H1 (cell line): ENCODE results near the gene MYH7. TPM values are rescaled to one million over a fixed set of nuclear protein-coding genes. Genes with fewer than 3 reads are reported as not detected.

Experiments
- CTCF ChIA-PET: fragments of 300-600 bp; sonication (Branson Sonifier 250); formaldehyde crosslinking; loops from one replicate; lab custom pipeline; 2021; ENCODE audit not compliant: partially characterized antibody; lab: Charles Lee
- POLR2A ChIA-PET: fragments of 300-600 bp; sonication (Branson Sonifier 250); formaldehyde crosslinking; loops from one replicate; lab custom pipeline; 2021; ENCODE audit warnings: inconsistent platforms; ENCODE audit not compliant: partially characterized antibody; lab: Charles Lee
- DNase-seq, 2 experiments: peaks; one replicate each; pipeline versions ENCODE4 v3.0.0 to v3.0.0-alpha.2; 2010 to 2022; ENCODE audit warnings: low spot score in 2 of 2, low read depth in 1 of 2, mixed read lengths in 1 of 2
- FAIRE-seq: peaks from 2 replicates; lab custom pipeline; 2011; peaks lifted over from hg19 to GRCh38; lab: Jason Lieb, UNC
- H2AFZ ChIP-seq: 2 replicates; pipeline ENCODE4 v1.8.1; 2012; ENCODE audit warnings: low read length, inconsistent platforms
- H2AK5ac ChIP-seq: 2 replicates; pipeline ENCODE4 v1.6.1; 2013; ENCODE audit warnings: low read depth, low read length
- H2BK120ac ChIP-seq: replicated peaks from 2 replicates; pipeline ENCODE3; 2013; ENCODE audit warnings: low read depth, low read length, inconsistent platforms
- H2BK12ac ChIP-seq: 2 replicates; pipeline ENCODE4 v1.6.1; 2013; ENCODE audit warnings: low read depth, low read length
- H2BK15ac ChIP-seq: 2 replicates; pipeline ENCODE4 v1.6.1; 2013; ENCODE audit warnings: low read length
- H2BK20ac ChIP-seq: 2 replicates; pipeline ENCODE4 v1.6.1; 2013; ENCODE audit warnings: low read length
- H2BK5ac ChIP-seq: 2 replicates; pipeline ENCODE4 v1.6.1; 2013; ENCODE audit warnings: low read depth, low read length
- H3K14ac ChIP-seq: 2 replicates; pipeline ENCODE4 v1.6.1; 2013; ENCODE audit warnings: inconsistent platforms; ENCODE audit not compliant: insufficient read length
- H3K18ac ChIP-seq: 2 replicates; pipeline ENCODE4 v1.6.1; 2013; ENCODE audit warnings: low read length; ENCODE audit errors: extremely low read depth
- H3K23ac ChIP-seq: 2 replicates; pipeline ENCODE4 v1.6.1; 2013; ENCODE audit warnings: inconsistent platforms; ENCODE audit not compliant: insufficient read length
- H3K23me2 ChIP-seq: 2 replicates; pipeline ENCODE4 v1.6.1; 2013; ENCODE audit warnings: low read depth, low read length
- H3K27ac ChIP-seq: 2 replicates; pipeline ENCODE4 v1.6.1; 2011; ENCODE audit warnings: low read depth, low read length, inconsistent platforms
- H3K27me3 ChIP-seq, 4 experiments: replicated peaks in 1 of 4; 1 replicate in 1 of 4; 2 replicates in 3 of 4; pipeline versions ENCODE4 v1.6.1 to v1.8.1; 2011 to 2013; ENCODE audit warnings: low read length in 3 of 4, mild to moderate bottlenecking in 3 of 4, inconsistent platforms in 2 of 4, mixed read lengths in 2 of 4, moderate library complexity in 1 of 4; ENCODE audit not compliant: control insufficient read depth in 3 of 4, insufficient read depth in 3 of 4; ENCODE audit errors: extremely low read depth in 1 of 4
- H3K36me3 ChIP-seq, 4 experiments: 2 replicates each; pipeline versions ENCODE4 v1.6.1 to v1.8.1; 2011 to 2013; ENCODE audit warnings: mild to moderate bottlenecking in 4 of 4, low read length in 3 of 4, moderate library complexity in 2 of 4, control low read depth in 1 of 4, inconsistent platforms in 1 of 4; ENCODE audit not compliant: insufficient read depth in 4 of 4, control insufficient read depth in 2 of 4
- H3K4ac ChIP-seq: replicated peaks from 2 replicates; pipeline ENCODE3; 2013; ENCODE audit warnings: low read length, low read depth, mixed read lengths, inconsistent platforms; ENCODE audit not compliant: insufficient read length
- H3K4me1 ChIP-seq, 4 experiments: replicated peaks in 1 of 4; 1 replicate in 1 of 4; 2 replicates in 3 of 4; pipeline versions ENCODE4 v1.6.1 to v1.8.1; 2011 to 2013; ENCODE audit warnings: low read length in 3 of 4, inconsistent platforms in 2 of 4, mixed read lengths in 1 of 4; ENCODE audit not compliant: insufficient read depth in 4 of 4, control insufficient read depth in 3 of 4
- H3K4me2 ChIP-seq, 2 experiments: 2 replicates each; pipeline versions ENCODE4 v1.6.1 to v1.8.1; 2011 to 2013; ENCODE audit warnings: low read depth in 2 of 2, low read length in 2 of 2, control low read depth in 1 of 2, inconsistent platforms in 1 of 2, mild to moderate bottlenecking in 1 of 2; ENCODE audit not compliant: insufficient read depth in 1 of 2
- H3K4me3 ChIP-seq, 4 experiments: fragments of 200-600, 300-600 bp in 1 of 4; sonication (generic), shearing (Covaris generic), sonication (Bioruptor Twin) in 1 of 4; 2 replicates each; pipeline versions ENCODE4 v1.5.1 to v1.8.1; 2011 to 2016; ENCODE audit warnings: low read length in 4 of 4, low read depth in 3 of 4, control low read depth in 2 of 4, inconsistent platforms in 2 of 4, mild to moderate bottlenecking in 2 of 4, mixed read lengths in 1 of 4, moderate library complexity in 1 of 4; ENCODE audit not compliant: insufficient read depth in 2 of 4; ENCODE audit errors: extremely low read depth in 1 of 4
- H3K56ac ChIP-seq: replicated peaks from 2 replicates; pipeline ENCODE3; 2013; ENCODE audit warnings: low read depth, mild to moderate bottlenecking, mixed read lengths, low read length, inconsistent platforms; ENCODE audit not compliant: insufficient read length
- H3K79me1 ChIP-seq: 2 replicates; pipeline ENCODE4 v1.6.1; 2013; ENCODE audit warnings: low read depth, low read length, control low read depth
- H3K79me2 ChIP-seq, 2 experiments: 2 replicates each; pipeline versions ENCODE4 v1.6.1 to v1.8.1; 2012 to 2013; ENCODE audit warnings: low read length in 2 of 2, mild to moderate bottlenecking in 2 of 2, inconsistent platforms in 1 of 2; ENCODE audit not compliant: insufficient read depth in 2 of 2, control insufficient read depth in 1 of 2
- H3K9ac ChIP-seq, 4 experiments: replicated peaks in 1 of 4; 1 replicate in 1 of 4; 2 replicates in 3 of 4; pipeline versions ENCODE4 v1.6.1 to v1.8.1; 2011 to 2013; ENCODE audit warnings: low read depth in 3 of 4, low read length in 3 of 4, control low read depth in 2 of 4, mild to moderate bottlenecking in 2 of 4, moderate library complexity in 2 of 4, inconsistent platforms in 1 of 4; ENCODE audit errors: extremely low read depth in 1 of 4
- H3K9me3 ChIP-seq, 2 experiments: 2 replicates each; pipeline versions ENCODE4 v1.6.1 to v1.8.1; 2012 to 2013; ENCODE audit warnings: mild to moderate bottlenecking in 2 of 2, moderate library complexity in 2 of 2, control low read depth in 1 of 2, inconsistent platforms in 1 of 2, low read depth in 1 of 2, low read length in 1 of 2, mixed read lengths in 1 of 2; ENCODE audit not compliant: insufficient read depth in 2 of 2
- H4K20me1 ChIP-seq, 2 experiments: replicated peaks in 1 of 2; 2 replicates each; pipeline versions ENCODE3 to v1.8.1; 2011 to 2013; ENCODE audit warnings: inconsistent platforms in 2 of 2, low read length in 2 of 2, mild to moderate bottlenecking in 1 of 2; ENCODE audit not compliant: insufficient read depth in 2 of 2, control insufficient read depth in 1 of 2
- H4K5ac ChIP-seq: 2 replicates; pipeline ENCODE4 v1.6.1; 2013; ENCODE audit warnings: low read length, low read depth, mixed read lengths, inconsistent platforms; ENCODE audit not compliant: insufficient read length
- H4K8ac ChIP-seq: 2 replicates; pipeline ENCODE4 v1.8.0; 2013; ENCODE audit warnings: mild to moderate bottlenecking, moderate library complexity, low read length, inconsistent platforms; ENCODE audit not compliant: insufficient read depth; ENCODE audit errors: extremely low read depth
- H4K91ac ChIP-seq: replicated peaks from 2 replicates; pipeline ENCODE3; 2013; ENCODE audit warnings: low read length, mixed read lengths, inconsistent platforms; ENCODE audit not compliant: insufficient read length
- ATF2 ChIP-seq: IDR thresholded peaks from 2 replicates; pipeline ENCODE4 v1.6.1; 2012; ENCODE audit warnings: low read length, inconsistent platforms
- CBX8 ChIP-seq: fragments of 300-800, 300-1000 bp; sonication (generic); IDR thresholded peaks from 2 replicates; pipeline ENCODE4 v1.7.1; 2016; ENCODE audit warnings: low read depth, low read length, borderline replicate concordance
- CHD1 ChIP-seq: IDR thresholded peaks from 2 replicates; pipeline ENCODE4 v1.6.1; 2012; ENCODE audit warnings: low read depth, low read length, improper control_type of control experiment
- CREB1 ChIP-seq: IDR thresholded peaks from 2 replicates; pipeline ENCODE4 v1.6.1; 2012; ENCODE audit warnings: inconsistent platforms
- EGR1 ChIP-seq: IDR thresholded peaks from 2 replicates; pipeline ENCODE4 v1.6.1; 2011; ENCODE audit warnings: low read depth, low read length, borderline replicate concordance
- FOSL1 ChIP-seq: IDR thresholded peaks from 2 replicates; pipeline ENCODE4 v1.6.1; 2011; ENCODE audit warnings: mild to moderate bottlenecking, low read depth, low read length, moderate library complexity; ENCODE audit not compliant: insufficient read depth
- GABPA ChIP-seq: IDR thresholded peaks from 2 replicates; pipeline ENCODE4 v1.6.1; 2011; ENCODE audit warnings: mild to moderate bottlenecking, low read length, moderate library complexity, borderline replicate concordance; ENCODE audit not compliant: insufficient read depth
- JUN ChIP-seq: IDR thresholded peaks from 2 replicates; pipeline ENCODE4 v1.6.1; 2011; ENCODE audit warnings: low read depth, mild to moderate bottlenecking, improper control_type of control experiment, low read length
- JUND ChIP-seq: IDR thresholded peaks from 2 replicates; pipeline ENCODE4 v1.6.1; 2011; ENCODE audit warnings: mild to moderate bottlenecking, improper control_type of control experiment, low read length
- POU5F1 ChIP-seq: IDR thresholded peaks from 2 replicates; pipeline ENCODE4 v1.6.1; 2011; ENCODE audit warnings: low read depth, mild to moderate bottlenecking, low read length, moderate library complexity
- SIX5 ChIP-seq: IDR thresholded peaks from 2 replicates; pipeline ENCODE4 v1.6.1; 2011; ENCODE audit warnings: mild to moderate bottlenecking, low read depth, low read length
- SP2 ChIP-seq: IDR thresholded peaks from 2 replicates; pipeline ENCODE4 v1.6.1; 2012; ENCODE audit warnings: mild to moderate bottlenecking, low read length, inconsistent platforms
- TAF1 ChIP-seq: IDR thresholded peaks from 2 replicates; pipeline ENCODE4 v1.6.1; 2011; ENCODE audit warnings: mild to moderate bottlenecking, low read depth, low read length
- WGBS, 2 experiments: shearing (Covaris generic) in 1 of 2; methylation state at CpG; one replicate each; pipeline versions ENCODE4 v1.1.6 to v1.1.7; 2013 to 2015; ENCODE audit warnings: low lambda C conversion rate in 2 of 2, mixed read lengths in 2 of 2, inconsistent platforms in 1 of 2, low coverage in 1 of 2, missing lambda C conversion rate in 1 of 2; ENCODE audit not compliant: insufficient replicate concordance in 2 of 2, insufficient coverage in 1 of 2, insufficient read length in 1 of 2; ENCODE audit errors: extremely low coverage in 1 of 2, missing lambda C conversion rate in 1 of 2; 5-methylcytosine and 5-hydroxymethylcytosine counted together
- polyA plus RNA-seq, 7 experiments: library from polyadenylated mRNA; depleted of rRNA in 3 of 7; stranded (reverse) in 5 of 7; unstranded in 2 of 7; fragments of >200 nt in 5 of 7; fragments of 200-250 nt in 2 of 7; gene quantifications; 1 replicate in 5 of 7; 2 replicates in 1 of 7; 4 replicates in 1 of 7; pipeline versions ENCODE4 v1.2.1 to v1.2.3, GENCODE V29; 2011 to 2013; ENCODE audit warnings: missing spikeins in 2 of 7, mixed read lengths in 2 of 7
- total RNA-seq: library from RNA; stranded (reverse); fragmentation: NEBNext Ultra II Directional; extraction: Animal tissue kit (Norgen Biotek cat#: 25700); gene quantifications from 2 replicates; pipeline ENCODE4 v1.2.1, GENCODE V29; 2021

Gene MYH7
- total and polyA plus RNA-seq, 2 of the 8 experiments (the other 6 are each of a cell fraction or from before 2014, with no cell fraction given) = not detected

GRCh38 chr14:23425169-23425568, 10.3 kb downstream of the MYH7 start:
- no peak overlapping the region for H3K27ac ChIP-seq
- no peak overlapping the region for H3K4me3 ChIP-seq
- WGBS, 2 experiments = 88% methylated on average over 10 of the region's 10 CpGs; no CpG with 5 or more reads in 1 of the 2 experiments
- peaks cover 0 to 4% (median under 1%) of the 10 kb centered on the region in 4 experiments; a peak in 2 of 7 replicates for H3K27me3 ChIP-seq
- no peaks in the 10 kb centered on the region for H3K36me3 ChIP-seq
- H2AFZ ChIP-seq = no peak overlapping the region
- peaks cover 0 to 3% (median 0%) of the 10 kb centered on the region in 4 experiments; a peak in 1 of 7 replicates for H3K4me1 ChIP-seq
- H3K9ac ChIP-seq = no peak overlapping the region
- peaks cover 1% of the 10 kb centered on the region for H3K79me1 ChIP-seq
- ChIA-PET POLR2A (interaction anchor here (0.9 kb wide), 1 partner anchor 11 kb away, joined by 3 read pairs; no protein-coding TSS in a partner anchor), CTCF (interaction anchor here (0.9 to 2.7 kb wide), 7 partner anchors 9 to 103 kb away, joined by 3 to 12 read pairs (median 5); partner anchors contain the start of gene MYH7)
- no peak overlapping the region for H3K4ac ChIP-seq
- H2BK20ac ChIP-seq = no peak overlapping the region; the same call in 1 of the 2 replicates
- no peak for TF ChIP-seq EGR1
- TF ChIP-seq SP2 = no peak
- TF ChIP-seq CHD1 = no peak
- no peak for TF ChIP-seq JUN
- no peak for TF ChIP-seq JUND
- no peak for TF ChIP-seq CREB1
- TF ChIP-seq CBX8 = no peak
- no peak for TF ChIP-seq POU5F1
- no peak for TF ChIP-seq TAF1
- no peak for TF ChIP-seq SIX5
- TF ChIP-seq FOSL1 = no peak
- no peak for TF ChIP-seq GABPA
- no peak for TF ChIP-seq ATF2
- TF ChIP-seq, all 59 proteins: peak for 0
- Histone ChIP-seq H2AK5ac (0 out of 2 replicates have a peak overlapping the region, but pooled peaks have one; percentile 24), H3K23me2 (peaks cover 3% of the 10 kb centered on the region; the same call in 1 of the 2 replicates), H4K20me1 (no peaks in the 10 kb centered on the region), H2BK120ac (no peak overlapping the region), H3K23ac (no peak overlapping the region), H3K4me2 (no peak overlapping the region), H2BK15ac (no peak overlapping the region), H3K14ac (no peak overlapping the region), H3K18ac (no peak overlapping the region; the same call in 1 of the 2 replicates), H3K79me2 (no peaks in the 10 kb centered on the region), H3K56ac (no peak overlapping the region), H4K5ac (no peak overlapping the region), H2BK12ac (no peak overlapping the region), H2BK5ac (no peak overlapping the region), H4K91ac (no peak overlapping the region), H4K8ac (no peak overlapping the region), H3K9me3 (no peaks in the 10 kb centered on the region; a peak in 1 of 4 replicates)
- no peak for DNase-seq
- no peak for FAIRE-seq
